ENCODE data around the gene SLC39A11. TPM values are rescaled to one million over a fixed set of nuclear protein-coding genes. Genes with fewer than 3 reads are reported as not detected.

The SLC39A11 gene
- total RNA-seq, 4 donors from 2014 or later: 55.1 to 123 (median 97.0) TPM

GRCh38 chr17:72702998-72703397 is 389.5 kb downstream of the SLC39A11 start:
- no peak overlapping the region for H3K27ac ChIP-seq
- intact Hi-C loops (cut with DNase I): no loop called here
- no peaks in the 10 kb centered on the region for H3K4me1 ChIP-seq
- H3K9me3 ChIP-seq: no peaks in the 10 kb centered on the region
- WGBS, 2 donors: 79 to 88% methylated on average over 4 of the region's 4 CpGs
- no peaks in the 10 kb centered on the region for H3K36me3 ChIP-seq
- DNase-seq: no peak
- H3K27me3 ChIP-seq: no peaks in the 10 kb centered on the region
- no peak overlapping the region for H3K4me3 ChIP-seq (replicated peaks in 1 of 3)
- TF ChIP-seq CTCF (IDR thresholded peaks at IDR 0.05) (no peak), POLR2A (IDR thresholded peaks at IDR 0.05) (no peak)

- Histone ChIP-seq H3K27ac (no peak overlapping the region), H3K27me3 (no peaks in the 10 kb centered on the region), H3K4me3 (replicated peaks in 1 of 3) (no peak overlapping the region), H3K4me1 (no peaks in the 10 kb centered on the region), H3K36me3 (no peaks in the 10 kb centered on the region), H3K9me3 (no peaks in the 10 kb centered on the region)
- TF ChIP-seq CTCF (IDR thresholded peaks at IDR 0.05) (no peak), POLR2A (IDR thresholded peaks at IDR 0.05) (no peak)
- intact Hi-C loops (cut with DNase I): no loop called here
- WGBS, 2 donors: 81 to 86% methylated on average over 6 of the region's 6 CpGs
- DNase-seq: no peak
These were observed 390.3 kb downstream of the SLC39A11 start for GRCh38 chr17:72702136-72702735.

GRCh38 chr17:72700226-72700625 is 392.3 kb downstream of the SLC39A11 start:
- 96 to 98% methylated on average over 3 of the region's 3 CpGs for WGBS, 2 donors
- H3K27ac ChIP-seq: no peak overlapping the region
- intact Hi-C loops (cut with DNase I): no loop called here
- no peak for TF ChIP-seq POLR2A (IDR thresholded peaks at IDR 0.05)
- TF ChIP-seq CTCF (IDR thresholded peaks at IDR 0.05): no peak
- no peaks in the 10 kb centered on the region for H3K27me3 ChIP-seq
- H3K9me3 ChIP-seq: no peaks in the 10 kb centered on the region
- DNase-seq: no peak
- H3K4me3 ChIP-seq (replicated peaks in 1 of 3): no peak overlapping the region
- H3K4me1 ChIP-seq: no peaks in the 10 kb centered on the region
- no peaks in the 10 kb centered on the region for H3K36me3 ChIP-seq

GRCh38 chr17:72699545-72699944 is 392.9 kb downstream of the SLC39A11 start:
- no peak for DNase-seq
- intact Hi-C loops (cut with DNase I): no loop called here
- Histone ChIP-seq H3K27me3 (no peaks in the 10 kb centered on the region), H3K36me3 (no peaks in the 10 kb centered on the region), H3K4me1 (no peaks in the 10 kb centered on the region), H3K9me3 (no peaks in the 10 kb centered on the region), H3K27ac (no peak overlapping the region), H3K4me3 (replicated peaks in 1 of 3) (no peak overlapping the region)
- WGBS, 2 donors: 92 to 93% methylated on average over 4 of the region's 4 CpGs
- TF ChIP-seq POLR2A (IDR thresholded peaks at IDR 0.05): no peak
- no peak for TF ChIP-seq CTCF (IDR thresholded peaks at IDR 0.05)

- no peaks in the 10 kb centered on the region for H3K36me3 ChIP-seq
- intact Hi-C loops (cut with DNase I): no loop called here
- no peaks in the 10 kb centered on the region for H3K27me3 ChIP-seq
- no peaks in the 10 kb centered on the region for H3K9me3 ChIP-seq
- no peaks in the 10 kb centered on the region for H3K4me1 ChIP-seq
- no peak for DNase-seq
- 86 to 93% methylated on average over 9 of the region's 9 CpGs for whole genome bisulfite sequencing, 2 donors
- TF ChIP-seq CTCF (IDR thresholded peaks at IDR 0.05) (no peak), POLR2A (IDR thresholded peaks at IDR 0.05) (no peak)
- no peak overlapping the region for H3K4me3 ChIP-seq (replicated peaks in 1 of 3)
- no peak overlapping the region for H3K27ac ChIP-seq
These were observed 394.8 kb downstream of the SLC39A11 start for GRCh38 chr17:72697602-72698146.

Data from thyroid gland (tissue), 4 donors.